ENCODE results near the gene SEC22A. TPM values are rescaled to one million over a fixed set of nuclear protein-coding genes. Genes with fewer than 3 reads are reported as not detected.

The SEC22A gene
- total and polyA plus RNA-seq, 9 donors: 10.2 to 45.3 (median 19.9) TPM

GRCh38 chr3:123287051-123287961 is 85.6 kb downstream of the SEC22A start:
- Histone ChIP-seq H3K27me3 (no peaks in the 10 kb centered on the region), H3K4me3 (no peak overlapping the region), H3K36me3 (no peaks in the 10 kb centered on the region), H3K9me3 (no peaks in the 10 kb centered on the region), H3K27ac (no peak overlapping the region), H3K4me1 (ENCODE audit: insufficient read depth) (peaks cover 2% of the 10 kb centered on the region)
- intact Hi-C loops (cut with DNase I): no loop called here
- TF ChIP-seq POLR2A (IDR thresholded peaks at IDR 0.05): no peak
- no peak for TF ChIP-seq CTCF (IDR thresholded peaks at IDR 0.05)
- TF ChIP-seq EP300 (IDR thresholded peaks at IDR 0.05): no peak
- 87 to 92% (median 89%) methylated on average over 14 of the region's 14 CpGs for WGBS, 3 donors
- no peak for DNase-seq

- H3K27me3 ChIP-seq: no peaks in the 10 kb centered on the region
- no peaks in the 10 kb centered on the region for H3K36me3 ChIP-seq
- intact Hi-C loops (cut with DNase I): no loop called here
- WGBS, 3 donors: 70 to 81% (median 78%) methylated on average over 6 of the region's 6 CpGs
- no peaks in the 10 kb centered on the region for H3K9me3 ChIP-seq
- no peak for TF ChIP-seq CTCF (IDR thresholded peaks at IDR 0.05)
- no peak for TF ChIP-seq EP300 (IDR thresholded peaks at IDR 0.05)
- no peak for TF ChIP-seq POLR2A (IDR thresholded peaks at IDR 0.05)
- no peak overlapping the region for H3K27ac ChIP-seq
- DNase-seq: no peak
- peaks cover 2% of the 10 kb centered on the region for H3K4me1 ChIP-seq (ENCODE audit: insufficient read depth)
- no peak overlapping the region for H3K4me3 ChIP-seq
Measured at GRCh38 chr3:123287962-123288302, 86.2 kb downstream of the SEC22A start.

- TF ChIP-seq EP300 (IDR thresholded peaks at IDR 0.05) (no peak), POLR2A (IDR thresholded peaks at IDR 0.05) (no peak), CTCF (IDR thresholded peaks at IDR 0.05) (no peak)
- Histone ChIP-seq H3K27me3 (no peaks in the 10 kb centered on the region), H3K4me1 (ENCODE audit: insufficient read depth) (no peaks in the 10 kb centered on the region), H3K4me3 (no peak overlapping the region), H3K36me3 (no peaks in the 10 kb centered on the region), H3K27ac (no peak overlapping the region), H3K9me3 (no peaks in the 10 kb centered on the region)
- DNase-seq: no peak
- WGBS, 3 donors: 93 to 96% (median 93%) methylated on average over 17 to 20 of the region's 20 CpGs
- intact Hi-C loops (cut with DNase I): no loop called here
Measured at GRCh38 chr3:123289391-123290106, 87.8 kb downstream of the SEC22A start.

- Histone ChIP-seq H3K27me3 (no peaks in the 10 kb centered on the region), H3K4me1 (ENCODE audit: insufficient read depth) (no peaks in the 10 kb centered on the region), H3K36me3 (no peaks in the 10 kb centered on the region), H3K9me3 (no peaks in the 10 kb centered on the region), H3K4me3 (no peak overlapping the region), H3K27ac (no peak overlapping the region)
- TF ChIP-seq CTCF (IDR thresholded peaks at IDR 0.05) (no peak), EP300 (IDR thresholded peaks at IDR 0.05) (no peak), POLR2A (IDR thresholded peaks at IDR 0.05) (no peak)
- WGBS, 3 donors: 81 to 89% (median 82%) methylated on average over 13 of the region's 13 CpGs
- intact Hi-C loops (cut with DNase I): no loop called here
- no peak for DNase-seq
Measured at GRCh38 chr3:123290107-123290930, 88.6 kb downstream of the SEC22A start.
